ENCODE measurements around the gene MIPOL1.
"Not testable (repeated sequence)": the region's sequence is repeated elsewhere in the genome, so short reads cannot be mapped to it uniquely, and the experiment has no call there.

- not testable (repeated sequence) for TF ChIP-seq CTCF (conservative IDR thresholded peaks at IDR 0.05; ENCODE audit: low read length); EZH2phosphoT487 (IDR thresholded peaks at IDR 0.05; ENCODE audit: borderline replicate concordance, low read depth, low read length)
Measured at GRCh38 chr14:37189733-37190132, 8.0 kb upstream of the MIPOL1 start.
